Measurements from ENCODE around the gene TANC1.

TANC1 gene

GRCh38 chr2:159060518-159060917 lies 92.1 kb downstream of the TANC1 start:
- in situ Hi-C loops (cut with MboI; ENCODE audit: low sequenced_read_pairs, unreplicated experiment): no loop called here
- TF ChIP-seq CTCF (IDR thresholded peaks at IDR 0.05; ENCODE audit: borderline replicate concordance, control extremely low read depth, extremely low read depth, insufficient read depth, missing control alignments): no peak
- DNase-seq (ENCODE audit: low spot score): no peak

GRCh38 chr2:159063677-159064076 lies 95.2 kb downstream of the TANC1 start:
- in situ Hi-C loops (cut with MboI; ENCODE audit: low sequenced_read_pairs, unreplicated experiment): no loop called here
- TF ChIP-seq CTCF (IDR thresholded peaks at IDR 0.05; ENCODE audit: borderline replicate concordance, control extremely low read depth, extremely low read depth, insufficient read depth, missing control alignments): no peak

GRCh38 chr2:159064446-159065301 lies 96.2 kb downstream of the TANC1 start:
- no peak for DNase-seq (ENCODE audit: low spot score)
- in situ Hi-C loops (cut with MboI; ENCODE audit: low sequenced_read_pairs, unreplicated experiment): no loop called here
- no peak for TF ChIP-seq CTCF (IDR thresholded peaks at IDR 0.05; ENCODE audit: borderline replicate concordance, control extremely low read depth, extremely low read depth, insufficient read depth, missing control alignments)

More at GRCh38 chr2:159063677-159064076, 95.2 kb downstream of the TANC1 start:
- no peak for DNase-seq (ENCODE audit: low spot score)

GRCh38 chr2:159065313-159065712 lies 96.9 kb downstream of the TANC1 start:
- TF ChIP-seq CTCF (IDR thresholded peaks at IDR 0.05; ENCODE audit: borderline replicate concordance, control extremely low read depth, extremely low read depth, insufficient read depth, missing control alignments): no peak
- in situ Hi-C loops (cut with MboI; ENCODE audit: low sequenced_read_pairs, unreplicated experiment): no loop called here
- DNase-seq (ENCODE audit: low spot score): no peak

GRCh38 chr2:159065891-159066290 lies 97.5 kb downstream of the TANC1 start:
- no peak for DNase-seq (ENCODE audit: low spot score)
- no peak for TF ChIP-seq CTCF (IDR thresholded peaks at IDR 0.05; ENCODE audit: borderline replicate concordance, control extremely low read depth, extremely low read depth, insufficient read depth, missing control alignments)
- in situ Hi-C loops (cut with MboI; ENCODE audit: low sequenced_read_pairs, unreplicated experiment): no loop called here

- in situ Hi-C loops (cut with MboI; ENCODE audit: low sequenced_read_pairs, unreplicated experiment): no loop called here
Measured at GRCh38 chr2:159066541-159067156, 98.2 kb downstream of the TANC1 start.

More at GRCh38 chr2:159066541-159067156, 98.2 kb downstream of the TANC1 start:
- no peak for TF ChIP-seq CTCF (IDR thresholded peaks at IDR 0.05; ENCODE audit: borderline replicate concordance, control extremely low read depth, extremely low read depth, insufficient read depth, missing control alignments)
- no peak for DNase-seq (ENCODE audit: low spot score)

Measured in GM13976 (cell line).